ENCODE measurements around the gene HDLBP.

DNA sequence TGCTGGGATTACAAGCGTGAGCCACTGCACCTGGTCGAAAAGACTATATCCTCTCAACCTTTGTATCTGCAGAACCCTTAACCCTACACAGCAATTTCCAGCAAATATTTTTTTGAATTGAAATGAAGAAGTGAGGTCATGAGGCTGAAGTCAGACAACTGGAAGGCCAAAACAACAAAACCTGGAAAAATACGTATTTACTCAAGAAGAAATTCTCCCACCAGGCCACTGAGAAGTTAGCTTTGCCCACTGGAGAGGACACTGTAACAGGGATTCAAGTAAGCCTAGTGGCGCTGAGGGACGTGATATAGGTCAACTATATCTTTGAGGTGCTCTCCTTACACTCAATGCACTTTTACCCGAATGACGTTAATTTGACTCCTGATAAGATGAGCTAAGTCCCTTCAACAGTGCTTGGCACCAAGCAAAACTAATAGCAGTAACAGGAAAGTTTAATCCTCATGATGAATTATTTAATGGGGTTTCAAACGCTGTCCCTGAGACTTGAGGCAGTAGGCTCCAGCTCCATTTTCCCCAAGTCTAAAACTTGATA lies 1.9 kb downstream of the HDLBP start:
- TF ChIP-seq YY1 (IDR thresholded peaks at IDR 0.05; ENCODE audit: insufficient read depth, insufficient read length) (no peak), ZNF274 (IDR thresholded peaks at IDR 0.05; ENCODE audit: low read depth, low read length) (no peak), SUZ12 (IDR thresholded peaks at IDR 0.05; ENCODE audit: extremely low read depth, insufficient read depth, insufficient read length) (no peak)
